HepG2 (cell line): ENCODE measurements around the gene MEGF11. TPM values are rescaled to one million over a fixed set of nuclear protein-coding genes. Genes with fewer than 3 reads are reported as not detected.

ENCODE experiments used
- ATAC-seq: fragments of 200-7000 bp; cut with Tn5 transposase; 3 replicates; pipeline ENCODE4 v1.9.1; 2020; ENCODE audit warnings: mild to moderate bottlenecking, moderate library complexity
- BruUV-seq: library from RNA; stranded (reverse); fragments of 400-500 nt; replicated peaks from 2 replicates; lab custom pipeline; 2021; lab: Mats Ljungman, UMichigan
- CTCF ChIA-PET: fragments of 300-600 bp; formaldehyde crosslinking; extraction: SDS; loops from one replicate; lab custom pipeline; 2021; ENCODE audit warnings: low total read pairs, inconsistent platforms, low intra/inter-chr PET ratio; lab: Yijun Ruan, JAX
- POLR2A ChIA-PET: fragments of 350-600 bp; sonication (Branson Sonifier 250); formaldehyde crosslinking; loops from one replicate; lab custom pipeline; 2020; ENCODE audit warnings: antibody characterized with exemption, inconsistent platforms; lab: Yijun Ruan, JAX
- DNase-seq: peaks from one replicate; pipeline ENCODE4 v3.0.0-alpha.2; 2015; ENCODE audit warnings: low spot score
- FAIRE-seq: peaks from 3 replicates; lab custom pipeline; 2011; peaks lifted over from hg19 to GRCh38; lab: Jason Lieb, UNC
- H2AFZ ChIP-seq: one replicate; pipeline ENCODE4 v1.6.1; 2011; ENCODE audit warnings: low read length, inconsistent platforms
- H3K27ac ChIP-seq: fragments of 300-600 bp; 3 replicates; pipeline ENCODE4 v1.8.0; 2011; ENCODE audit warnings: mixed run types, mild to moderate bottlenecking, mixed read lengths, low read length, inconsistent platforms; ENCODE audit not compliant: insufficient read depth; ENCODE audit errors: extremely low read length
- H3K27me3 ChIP-seq, 2 experiments: fragments of 200-600 bp in 1 of 2; 2 replicates in 1 of 2; 3 replicates in 1 of 2; pipeline versions ENCODE4 v1.6.0 to v1.8.0; 2011; ENCODE audit warnings: low read length in 2 of 2, mild to moderate bottlenecking in 2 of 2, moderate library complexity in 2 of 2, inconsistent platforms in 1 of 2; ENCODE audit not compliant: insufficient read depth in 2 of 2, control insufficient read depth in 1 of 2
- H3K36me3 ChIP-seq, 2 experiments: fragments of 200-600 bp in 1 of 2; replicated peaks in 1 of 2; 2 replicates in 1 of 2; 3 replicates in 1 of 2; pipeline versions ENCODE4 v1.5.1 to v1.8.0; 2011; ENCODE audit warnings: low read length in 2 of 2, inconsistent platforms in 1 of 2; ENCODE audit not compliant: insufficient read depth in 2 of 2, control insufficient read depth in 1 of 2
- H3K4me1 ChIP-seq: 2 replicates; pipeline ENCODE4 v1.5.1; 2012; ENCODE audit warnings: low read length, inconsistent platforms; ENCODE audit not compliant: insufficient read depth
- H3K4me2 ChIP-seq: 2 replicates; pipeline ENCODE4 v1.6.0; 2011; ENCODE audit warnings: low read depth, low read length, inconsistent platforms
- H3K4me3 ChIP-seq, 3 experiments: fragments of 200-600 bp in 1 of 3; sonication (generic), shearing (Covaris generic) in 1 of 3; replicated peaks in 1 of 3; 2 replicates each; pipeline ENCODE4 v1.5.1; 2011 to 2016; ENCODE audit warnings: low read length in 3 of 3, inconsistent platforms in 2 of 3, low read depth in 2 of 3, mild to moderate bottlenecking in 2 of 3, control low read depth in 1 of 3, mixed read lengths in 1 of 3; ENCODE audit not compliant: insufficient read depth in 1 of 3
- H3K79me2 ChIP-seq: one replicate; pipeline ENCODE4 v1.6.1; 2011; ENCODE audit warnings: low read length, inconsistent platforms; ENCODE audit not compliant: insufficient read depth
- H3K9ac ChIP-seq: 2 replicates; pipeline ENCODE4 v1.6.0; 2011; ENCODE audit warnings: mild to moderate bottlenecking, low read depth, low read length, inconsistent platforms; ENCODE audit not compliant: insufficient read depth
- H3K9me3 ChIP-seq: 2 replicates; pipeline ENCODE4 v1.5.1; 2012; ENCODE audit warnings: mild to moderate bottlenecking, low read length
- H4K20me1 ChIP-seq: 2 replicates; pipeline ENCODE4 v1.6.0; 2011; ENCODE audit warnings: inconsistent platforms, mild to moderate bottlenecking, low read length, moderate library complexity; ENCODE audit not compliant: insufficient read depth
- MEF2D ChIP-seq: sonication (generic); formaldehyde crosslinking; IDR thresholded peaks from 2 replicates; pipeline ENCODE4 v1.5.1; 2020; ENCODE audit warnings: mild to moderate bottlenecking, missing genetic modification reagents
- NPAS2 ChIP-seq: sonication (generic); formaldehyde crosslinking; IDR thresholded peaks from 2 replicates; pipeline ENCODE4 v1.8.0; 2022; ENCODE audit warnings: mild to moderate bottlenecking, missing genetic modification reagents, borderline replicate concordance
- REST ChIP-seq, 2 experiments: IDR thresholded peaks; 2 replicates each; pipeline ENCODE4 v1.6.1; 2011 to 2012; ENCODE audit warnings: low read length in 2 of 2, borderline replicate concordance in 1 of 2, low read depth in 1 of 2, mild to moderate bottlenecking in 1 of 2, moderate library complexity in 1 of 2
- RFX3 ChIP-seq: IDR thresholded peaks from 2 replicates; pipeline ENCODE4 v1.6.1; 2016; ENCODE audit warnings: missing biosample characterization, missing genetic modification reagents
- TAF15 ChIP-seq: fragments of 200-400 bp; formaldehyde crosslinking; IDR thresholded peaks from one replicate; pipeline ENCODE4 v1.6.1; 2018; ENCODE audit warnings: mild to moderate bottlenecking, low read depth, low read length; ENCODE audit not compliant: poor library complexity, severe bottlenecking
- TFDP1 ChIP-seq: IDR thresholded peaks from 2 replicates; pipeline ENCODE4 v1.6.1; 2016; ENCODE audit warnings: missing compliant biosample characterization, missing genetic modification reagents, borderline replicate concordance
- YEATS2 ChIP-seq: sonication (generic); formaldehyde crosslinking; IDR thresholded peaks from 2 replicates; pipeline ENCODE4 v1.4.0; 2020; ENCODE audit warnings: missing genetic modification reagents, borderline replicate concordance
- WGBS: methylation state at CpG from one replicate; pipeline ENCODE4 v1.1.6; 2017; ENCODE audit warnings: low lambda C conversion rate; 5-methylcytosine and 5-hydroxymethylcytosine counted together
- in situ Hi-C: cut with HindIII; loops from 2 replicates; pipeline ENCODE4 v1.10.0; 2017; ENCODE audit warnings: low pct_unique_long_range_greater_than_20kb; ENCODE audit not compliant: extremely low pct_ligation_motif_present
- intact Hi-C: fragments of 100-400 bp; cut with micrococcal nuclease; formaldehyde crosslinking; loops from one replicate; pipeline ENCODE4 v1.10.0; 2022; ENCODE audit not compliant: unreplicated experiment
- polyA plus RNA-seq, 8 experiments: library from polyadenylated mRNA; depleted of rRNA in 3 of 8; stranded (reverse) in 7 of 8; unstranded in 1 of 8; fragments of >200 nt; fragmentation: Illumina TruSeq in 4 of 8; extraction: Trizol in 4 of 8; gene quantifications; 2 replicates each; pipeline versions ENCODE4 v1.2.1 to v1.2.3, GENCODE V29; 2011 to 2016; ENCODE audit warnings: low read depth in 4 of 8, missing spikeins in 1 of 8, mixed read lengths in 1 of 8; ENCODE audit not compliant: insufficient read depth in 1 of 8
- total RNA-seq, 5 experiments: library from RNA; depleted of rRNA; stranded (reverse); fragments of >200 nt; fragmentation: Illumina TruSeq; extraction: Trizol; gene quantifications; 2 replicates each; pipeline ENCODE4 v1.2.3, GENCODE V29; 2016; ENCODE audit warnings: low read depth in 1 of 5

The MEGF11 gene
- total and polyA plus RNA-seq, 2 of the 13 experiments (the other 11 are each of a cell fraction or from before 2014, with no cell fraction given): not detected

GRCh38 chr15:66290007-66290406 is 36.5 kb upstream of the MEGF11 start:
- Histone ChIP-seq H3K4me2 (no peak overlapping the region), H3K4me3 (no peak overlapping the region), H3K27ac (no peak overlapping the region), H3K27me3 (no peaks in the 10 kb centered on the region; a peak in 1 of 5 replicates), H3K4me1 (peaks cover 32% of the 10 kb centered on the region), H2AFZ (no peak overlapping the region), H3K36me3 (no peaks in the 10 kb centered on the region), H3K79me2 (peaks cover 11% of the 10 kb centered on the region), H3K9ac (no peak overlapping the region), H3K9me3 (no peaks in the 10 kb centered on the region), H4K20me1 (no peaks in the 10 kb centered on the region)
- ChIA-PET CTCF (no interaction called here), POLR2A (no interaction called here)
- 100% methylated on average over 3 of the region's 3 CpGs for WGBS
- no TSS peak for BruUV-seq
- in situ Hi-C loops: no loop called here
- ATAC-seq: no peak
- TF ChIP-seq TFDP1 (CRISPR knock-in tag) (no peak), RFX3 (CRISPR knock-in tag) (no peak), REST (IDR thresholded peaks at IDR 0.05; ENCODE audit: borderline replicate concordance in 1 of 2, low read depth in 1 of 2, low read length in 2 of 2) (no peak), MEF2D (CRISPR knock-in tag) (no peak), YEATS2 (CRISPR knock-in tag) (no peak), NPAS2 (CRISPR knock-in tag) (no peak), TAF15 (no peak)
- intact Hi-C loops: loop anchor here (10.0 kb wide), 1 partner anchor 95 kb away; the partner anchor contains the start of gene MAP2K1
- FAIRE-seq: no peak
- no peak for DNase-seq
